Trophoblast cell (in vitro differentiated cells and primary cell): ENCODE data around the gene SREK1.
A peak's percentile ranks its signal among the peaks of the same experiment; 100 is the strongest.

Source experiments
- DNase-seq, 2 donors: peaks; one replicate each; pipeline ENCODE4 v3.0.0-alpha.2; 2016
- H2AFZ ChIP-seq: 2 replicates; pipeline ENCODE4 v1.6.1; 2013; ENCODE audit warnings: low read length, moderate library complexity, mild to moderate bottlenecking; ENCODE audit not compliant: insufficient read depth, poor library complexity
- H2AK5ac ChIP-seq: 2 replicates; pipeline ENCODE4 v1.6.1; 2013; ENCODE audit warnings: mild to moderate bottlenecking, low read length
- H2BK120ac ChIP-seq: 2 replicates; pipeline ENCODE4 v1.6.1; 2013; ENCODE audit warnings: low read length, mild to moderate bottlenecking, moderate library complexity; ENCODE audit not compliant: insufficient read depth, poor library complexity
- H2BK12ac ChIP-seq: 2 replicates; pipeline ENCODE4 v1.6.1; 2013; ENCODE audit warnings: mild to moderate bottlenecking, low read length, moderate library complexity
- H2BK5ac ChIP-seq: 2 replicates; pipeline ENCODE4 v1.6.1; 2013; ENCODE audit warnings: low read length, low read depth, moderate library complexity, mild to moderate bottlenecking; ENCODE audit not compliant: poor library complexity
- H3K14ac ChIP-seq: 2 replicates; pipeline ENCODE4 v1.6.1; 2013; ENCODE audit warnings: mild to moderate bottlenecking, low read length
- H3K18ac ChIP-seq: 2 replicates; pipeline ENCODE4 v1.6.1; 2013; ENCODE audit warnings: mild to moderate bottlenecking, low read length
- H3K23ac ChIP-seq: 2 replicates; pipeline ENCODE4 v1.6.1; 2013; ENCODE audit warnings: low read length
- H3K27ac ChIP-seq: 2 replicates; pipeline ENCODE4 v1.5.1; 2013; ENCODE audit warnings: low read depth, mild to moderate bottlenecking, inconsistent platforms, low read length, moderate library complexity
- H3K27me3 ChIP-seq: 2 replicates; pipeline ENCODE4 v1.6.1; 2013; ENCODE audit warnings: inconsistent platforms, mild to moderate bottlenecking, low read length, moderate library complexity; ENCODE audit not compliant: insufficient read depth
- H3K36me3 ChIP-seq, 2 experiments: 1 replicate in 1 of 2; 2 replicates in 1 of 2; pipeline ENCODE4 v1.6.1; 2013; ENCODE audit warnings: low read length in 2 of 2, mild to moderate bottlenecking in 2 of 2, moderate library complexity in 1 of 2; ENCODE audit not compliant: insufficient read depth in 2 of 2, control insufficient read depth in 1 of 2
- H3K4ac ChIP-seq: 2 replicates; pipeline ENCODE4 v1.6.1; 2013; ENCODE audit warnings: low read depth, mild to moderate bottlenecking, low read length, moderate library complexity
- H3K4me1 ChIP-seq, 2 experiments: 1 replicate in 1 of 2; 2 replicates in 1 of 2; pipeline ENCODE4 v1.6.1; 2013; ENCODE audit warnings: low read length in 2 of 2, mild to moderate bottlenecking in 2 of 2, moderate library complexity in 1 of 2; ENCODE audit not compliant: insufficient read depth in 2 of 2, control insufficient read depth in 1 of 2
- H3K4me2 ChIP-seq: 2 replicates; pipeline ENCODE4 v1.6.1; 2013; ENCODE audit warnings: inconsistent platforms, mild to moderate bottlenecking, low read length, moderate library complexity
- H3K4me3 ChIP-seq: 2 replicates; pipeline ENCODE4 v1.5.1; 2013; ENCODE audit warnings: mild to moderate bottlenecking, low read depth, low read length, inconsistent platforms
- H3K79me1 ChIP-seq: one replicate; pipeline ENCODE4 v1.6.1; 2013; ENCODE audit warnings: low read length
- H3K79me2 ChIP-seq: 2 replicates; pipeline ENCODE4 v1.6.1; 2013; ENCODE audit warnings: low read length, mild to moderate bottlenecking; ENCODE audit not compliant: control insufficient read depth, insufficient read depth, poor library complexity
- H3K9ac ChIP-seq: 2 replicates; pipeline ENCODE4 v1.6.1; 2013; ENCODE audit warnings: mild to moderate bottlenecking, low read length
- H3K9me3 ChIP-seq: 2 replicates; pipeline ENCODE4 v1.6.1; 2013; ENCODE audit warnings: low read depth, mild to moderate bottlenecking, control low read depth, inconsistent platforms, low read length; ENCODE audit not compliant: insufficient read depth
- H4K12ac ChIP-seq: 2 replicates; pipeline ENCODE4 v1.6.1; 2013; ENCODE audit warnings: low read depth, mild to moderate bottlenecking, low read length, moderate library complexity
- H4K8ac ChIP-seq: 2 replicates; pipeline ENCODE4 v1.6.1; 2013; ENCODE audit warnings: low read depth, mild to moderate bottlenecking, low read length, moderate library complexity
- H4K91ac ChIP-seq: one replicate; pipeline ENCODE4 v1.6.1; 2013; ENCODE audit warnings: low read depth, mild to moderate bottlenecking, low read length, moderate library complexity
- WGBS: extraction: QIAGEN DNeasy Blood & Tissue Kit; methylation state at CpG from one replicate; pipeline ENCODE4 v1.1.7; 2013; ENCODE audit warnings: missing lambda C conversion rate; ENCODE audit not compliant: insufficient read length, insufficient coverage; ENCODE audit errors: extremely low coverage; 5-methylcytosine and 5-hydroxymethylcytosine counted together

SREK1 gene

GRCh38 chr5:66149950-66150349, 5.8 kb downstream of the SREK1 start:
- no peaks in the 10 kb centered on the region for H3K27me3 ChIP-seq

GRCh38 chr5:66151030-66151429, 6.9 kb downstream of the SREK1 start:
- Histone ChIP-seq H3K36me3 (no peaks in the 10 kb centered on the region), H3K4ac (peak overlapping the region; percentile 88), H3K4me2 (no peak overlapping the region), H3K4me3 (no peak overlapping the region), H3K9me3 (no peaks in the 10 kb centered on the region), H3K79me2 (peaks cover 6% of the 10 kb centered on the region), H3K79me1 (no peaks in the 10 kb centered on the region), H2AK5ac (no peak overlapping the region), H2BK5ac (no peak overlapping the region), H4K91ac (no peak overlapping the region), H3K9ac (no peak overlapping the region), H3K23ac (no peak overlapping the region), H3K4me1 (no peaks in the 10 kb centered on the region), H4K12ac (no peak overlapping the region), H2BK12ac (no peak overlapping the region), H4K8ac (no peak overlapping the region), H3K27me3 (no peaks in the 10 kb centered on the region), H3K14ac (no peak overlapping the region), H2AFZ (no peak overlapping the region), H2BK120ac (no peak overlapping the region), H3K27ac (no peak overlapping the region), H3K18ac (no peak overlapping the region)
- no peak for DNase-seq
- WGBS: no CpG with 5 or more reads among the region's 2 CpGs

More at GRCh38 chr5:66149950-66150349, 5.8 kb downstream of the SREK1 start:
- Histone ChIP-seq H3K4ac (peak overlapping the region; percentile 13), H2AFZ (no peak overlapping the region), H3K18ac (no peak overlapping the region), H3K79me2 (peaks cover 7% of the 10 kb centered on the region), H3K79me1 (no peaks in the 10 kb centered on the region), H3K9me3 (no peaks in the 10 kb centered on the region), H3K23ac (no peak overlapping the region), H3K4me1 (no peaks in the 10 kb centered on the region), H3K14ac (no peak overlapping the region), H3K4me3 (no peak overlapping the region), H2AK5ac (no peak overlapping the region), H4K8ac (no peak overlapping the region), H2BK12ac (no peak overlapping the region), H3K4me2 (no peak overlapping the region), H2BK120ac (no peak overlapping the region), H3K36me3 (no peaks in the 10 kb centered on the region), H3K27ac (no peak overlapping the region), H4K91ac (no peak overlapping the region), H3K9ac (no peak overlapping the region), H4K12ac (no peak overlapping the region), H2BK5ac (no peak overlapping the region)
- DNase-seq: no peak
- no CpG with 5 or more reads among the region's 3 CpGs for WGBS

- WGBS: no CpG with 5 or more reads among the region's 1 CpG
- no peaks in the 10 kb centered on the region for H3K36me3 ChIP-seq
- H3K9ac ChIP-seq: no peak overlapping the region
Observed at GRCh38 chr5:66151491-66151890, 7.4 kb downstream of the SREK1 start.

GRCh38 chr5:66157046-66157445, 12.9 kb downstream of the SREK1 start:
- H3K9ac ChIP-seq: no peak overlapping the region
- H3K4me2 ChIP-seq: no peak overlapping the region
- H3K4me1 ChIP-seq: no peaks in the 10 kb centered on the region
- H3K4ac ChIP-seq: no peak overlapping the region
- no peak overlapping the region for H3K23ac ChIP-seq
- H2BK12ac ChIP-seq: no peak overlapping the region
- H4K12ac ChIP-seq: no peak overlapping the region
- peaks cover 2% of the 10 kb centered on the region for H3K79me2 ChIP-seq
- no peak overlapping the region for H4K8ac ChIP-seq
- no peak for DNase-seq
- H4K91ac ChIP-seq: no peak overlapping the region
- no peaks in the 10 kb centered on the region for H3K9me3 ChIP-seq
- H3K18ac ChIP-seq: no peak overlapping the region
- no peak overlapping the region for H3K27ac ChIP-seq
- H2BK120ac ChIP-seq: no peak overlapping the region
- H2AFZ ChIP-seq: no peak overlapping the region
- H3K27me3 ChIP-seq: no peaks in the 10 kb centered on the region
- no peaks in the 10 kb centered on the region for H3K79me1 ChIP-seq
- no peak overlapping the region for H2AK5ac ChIP-seq
- no peak overlapping the region for H3K4me3 ChIP-seq
- no CpG with 5 or more reads among the region's 1 CpG for WGBS
- peaks cover 3 to 8% of the 10 kb centered on the region in 2 experiments for H3K36me3 ChIP-seq
- H2BK5ac ChIP-seq: no peak overlapping the region
- no peak overlapping the region for H3K14ac ChIP-seq

More at GRCh38 chr5:66151491-66151890, 7.4 kb downstream of the SREK1 start:
- no peak overlapping the region for H3K14ac ChIP-seq
- no peak overlapping the region for H2BK5ac ChIP-seq
- H3K4me1 ChIP-seq: no peaks in the 10 kb centered on the region
- H3K23ac ChIP-seq: no peak overlapping the region
- no peak overlapping the region for H2AK5ac ChIP-seq
- H2BK120ac ChIP-seq: no peak overlapping the region
- peaks cover 6% of the 10 kb centered on the region for H3K79me2 ChIP-seq
- no peak overlapping the region for H2BK12ac ChIP-seq
- H3K4ac ChIP-seq: peak overlapping the region; percentile 88
- no peaks in the 10 kb centered on the region for H3K27me3 ChIP-seq
- H3K4me2 ChIP-seq: no peak overlapping the region
- H3K4me3 ChIP-seq: no peak overlapping the region
- no peak overlapping the region for H3K27ac ChIP-seq
- no peak overlapping the region for H2AFZ ChIP-seq
- DNase-seq: no peak
- no peak overlapping the region for H3K18ac ChIP-seq
- H4K12ac ChIP-seq: no peak overlapping the region
- H4K8ac ChIP-seq: no peak overlapping the region
- H4K91ac ChIP-seq: no peak overlapping the region
- H3K9me3 ChIP-seq: no peaks in the 10 kb centered on the region
- H3K79me1 ChIP-seq: no peaks in the 10 kb centered on the region
